PC-9 (cell line): Measurements from ENCODE around the gene ZNF273. TPM values are rescaled to one million over a fixed set of nuclear protein-coding genes. Genes with fewer than 3 reads are reported as not detected.
"Not testable (repeated sequence)": the region's sequence is repeated elsewhere in the genome, so short reads cannot be mapped to it uniquely, and the experiment has no call there.

Experiments used
- BruUV-seq: library from RNA; stranded (reverse); fragments of 400-500 nt; replicated peaks from 2 replicates; lab custom pipeline; 2021; lab: Mats Ljungman, UMichigan
- CTCF ChIA-PET: fragments of 300-600 bp; sonication (Branson Sonifier 250); formaldehyde crosslinking; loops from one replicate; lab custom pipeline; 2022; ENCODE audit warnings: antibody characterized with exemption; lab: Charles Lee
- POLR2A ChIA-PET: fragments of 300-600 bp; sonication (Branson Sonifier 250); formaldehyde crosslinking; loops from one replicate; lab custom pipeline; 2022; ENCODE audit warnings: antibody characterized with exemption; ENCODE audit not compliant: unreplicated experiment; lab: Charles Lee
- DNase-seq, 2 experiments: peaks; one replicate each; pipeline versions ENCODE4 v3.0.0 to v3.0.0-alpha.2; 2015 to 2022; ENCODE audit warnings: mixed read lengths in 1 of 2
- H2AFZ ChIP-seq: fragments of 200-600 bp; sonication (generic); 2 replicates; pipeline ENCODE4 v1.8.1; 2017; ENCODE audit warnings: antibody characterized with exemption
- H3F3A ChIP-seq: fragments of 200-600 bp; sonication (generic); 2 replicates; pipeline ENCODE4 v1.8.1; 2017; ENCODE audit warnings: antibody characterized with exemption, mild to moderate bottlenecking, low read depth; ENCODE audit not compliant: insufficient read depth
- H3K27ac ChIP-seq: fragments of 200-600 bp; sonication (generic); 2 replicates; pipeline ENCODE4 v1.6.1; 2016; ENCODE audit warnings: mixed run types
- H3K27me3 ChIP-seq: fragments of 200-600 bp; sonication (generic); 2 replicates; pipeline ENCODE4 v1.6.1; 2016; ENCODE audit warnings: low read depth, mixed run types; ENCODE audit not compliant: insufficient read depth
- H3K36me3 ChIP-seq: fragments of 200-600 bp; sonication (generic); 2 replicates; pipeline ENCODE4 v1.6.1; 2016; ENCODE audit warnings: low read depth, mixed run types
- H3K4me1 ChIP-seq: fragments of 200-600 bp; sonication (generic); replicated peaks from 2 replicates; pipeline ENCODE4 v1.6.1; 2016; ENCODE audit warnings: mixed run types; ENCODE audit not compliant: insufficient read depth
- H3K4me2 ChIP-seq: fragments of 200-600 bp; sonication (generic); 2 replicates; pipeline ENCODE4 v1.6.1; 2017; ENCODE audit warnings: mixed run types
- H3K4me3 ChIP-seq: fragments of 200-600 bp; sonication (generic); 2 replicates; pipeline ENCODE4 v1.6.1; 2016; ENCODE audit warnings: mixed run types
- H3K79me2 ChIP-seq: fragments of 200-600 bp; sonication (generic); 2 replicates; pipeline ENCODE4 v1.6.1; 2017; ENCODE audit warnings: low read depth, mixed run types
- H3K9me2 ChIP-seq: fragments of 200-600 bp; sonication (generic); 2 replicates; pipeline ENCODE4 v1.8.1; 2017; ENCODE audit warnings: mild to moderate bottlenecking; ENCODE audit not compliant: insufficient read depth
- H3K9me3 ChIP-seq: fragments of 200-600 bp; sonication (generic); 2 replicates; pipeline ENCODE4 v1.8.1; 2016; ENCODE audit warnings: low read depth; ENCODE audit not compliant: insufficient read depth
- H4K20me1 ChIP-seq: fragments of 200-600 bp; sonication (generic); 2 replicates; pipeline ENCODE4 v1.8.1; 2017; ENCODE audit not compliant: insufficient read depth
- CTCF ChIP-seq: fragments of 200-600 bp; sonication (generic); conservative IDR thresholded peaks from 2 replicates; pipeline ENCODE4 v1.6.1; 2017; ENCODE audit warnings: mixed run types, antibody characterized with exemption, mild to moderate bottlenecking, moderate library complexity
- EZH2 ChIP-seq: fragments of 200-600 bp; sonication (generic); IDR thresholded peaks from 2 replicates; pipeline ENCODE4 v1.8.0; 2017; ENCODE audit warnings: antibody characterized with exemption, low read depth
- intact Hi-C: fragments of 100-400 bp; cut with micrococcal nuclease; formaldehyde crosslinking; loops from one replicate; pipeline ENCODE4 v1.10.0; 2022; ENCODE audit not compliant: unreplicated experiment
- total RNA-seq: library from RNA; stranded (reverse); gene quantifications from 2 replicates; pipeline ENCODE4 v1.2.3, GENCODE V29; 2021

Gene ZNF273
- total RNA-seq, 1 experiment from 2014 or later, result 4.6 TPM

- Histone ChIP-seq H3K27me3 (peaks cover 24% of the 10 kb centered on the region), H2AFZ (no peak overlapping the region), H4K20me1 (no peaks in the 10 kb centered on the region), H3K4me1 (no peaks in the 10 kb centered on the region), H3K9me2 (no peaks in the 10 kb centered on the region; the same call in 1 of the 2 replicates), H3K4me2 (no peak overlapping the region), H3F3A (no peaks in the 10 kb centered on the region), H3K9me3 (no peaks in the 10 kb centered on the region), H3K79me2 (no peaks in the 10 kb centered on the region), H3K36me3 (no peaks in the 10 kb centered on the region), H3K27ac (no peak overlapping the region), H3K4me3 (no peak overlapping the region)
- CTCF ChIA-PET, result no interaction called here
- DNase-seq, result no peak
- POLR2A ChIA-PET, result no interaction called here
- TF ChIP-seq EZH2 (no peak), CTCF (no peak)
- BruUV-seq, result no TSS peak
- intact Hi-C loops, result no loop called here
Observed at GRCh38 chr7:64890761-64891362, 12.2 kb upstream of the ZNF273 start.

- H3K79me2 ChIP-seq, H3K4me2 ChIP-seq, H3K9me2 ChIP-seq, H3K27ac ChIP-seq, DNase-seq, BruUV-seq, H3K36me3 ChIP-seq, CTCF ChIA-PET, H3K4me1 ChIP-seq, H3F3A ChIP-seq, H3K9me3 ChIP-seq, H2AFZ ChIP-seq, H3K4me3 ChIP-seq, intact Hi-C loops, H4K20me1 ChIP-seq: not testable (repeated sequence)
- POLR2A ChIA-PET, result interaction anchor here (0.7 kb wide), 1 partner anchor 16 kb away, joined by 4 read pairs; no protein-coding TSS in a partner anchor
- H3K27me3 ChIP-seq, result peaks cover 17% of the 10 kb centered on the region
Observed at GRCh38 chr7:64891363-64892081, 11.6 kb upstream of the ZNF273 start.

GRCh38 chr7:64892116-64892515, 11.0 kb upstream of the ZNF273 start:
- H2AFZ ChIP-seq, result no peak overlapping the region
- intact Hi-C loops, result no loop called here
- no peak overlapping the region for H3K4me2 ChIP-seq
- TF ChIP-seq CTCF, result no peak
- TF ChIP-seq EZH2, result no peak
- H3K4me3 ChIP-seq, result no peak overlapping the region
- no peaks in the 10 kb centered on the region for H4K20me1 ChIP-seq
- H3K27ac ChIP-seq, result no peak overlapping the region
- no peaks in the 10 kb centered on the region for H3K9me3 ChIP-seq
- POLR2A ChIA-PET, result interaction anchor here (0.7 kb wide), 1 partner anchor 15 kb away, joined by 4 read pairs; no protein-coding TSS in a partner anchor
- H3K9me2 ChIP-seq, result no peaks in the 10 kb centered on the region; the same call in 1 of the 2 replicates
- H3K4me1 ChIP-seq, result no peaks in the 10 kb centered on the region
- no TSS peak for BruUV-seq
- H3K79me2 ChIP-seq, result no peaks in the 10 kb centered on the region
- no peaks in the 10 kb centered on the region for H3F3A ChIP-seq
- CTCF ChIA-PET, result no interaction called here
- H3K36me3 ChIP-seq, result no peaks in the 10 kb centered on the region
- DNase-seq, result no peak
- H3K27me3 ChIP-seq, result peaks cover 11% of the 10 kb centered on the region
